GM23338 (cell line): Measurements from ENCODE around the gene XIRP2. TPM values are rescaled to one million over a fixed set of nuclear protein-coding genes. Genes with fewer than 3 reads are reported as not detected.

Source experiments
- ATAC-seq: fragments of 200-7000 bp; cut with Tn5 transposase; 3 replicates; pipeline ENCODE4 v1.9.1; 2020
- DNase-seq: peaks from one replicate; pipeline ENCODE4 v3.0.0-alpha.2; 2015; ENCODE audit warnings: low spot score
- H2AFZ ChIP-seq: fragments of 200-600 bp; sonication (generic); 2 replicates; pipeline ENCODE4 v1.8.0; 2016; ENCODE audit warnings: antibody characterized with exemption, mild to moderate bottlenecking, moderate library complexity
- H3F3A ChIP-seq: fragments of 200-600 bp; sonication (generic); replicated peaks from 2 replicates; pipeline ENCODE4 v1.8.0; 2017; ENCODE audit warnings: antibody characterized with exemption, mixed run types, low read depth
- H3K27ac ChIP-seq: fragments of 200-600 bp; sonication (generic); 2 replicates; pipeline ENCODE4 v1.6.1; 2016; ENCODE audit warnings: low read depth
- H3K27me3 ChIP-seq: fragments of 200-600 bp; sonication (generic); 2 replicates; pipeline ENCODE4 v1.8.0; 2016; ENCODE audit warnings: mild to moderate bottlenecking, mixed run types, moderate library complexity; ENCODE audit not compliant: insufficient read depth
- H3K36me3 ChIP-seq: fragments of 200-600 bp; sonication (generic); 2 replicates; pipeline ENCODE4 v1.8.0; 2016; ENCODE audit warnings: mild to moderate bottlenecking; ENCODE audit not compliant: insufficient read depth
- H3K4me1 ChIP-seq: fragments of 200-600 bp; sonication (generic); 2 replicates; pipeline ENCODE4 v1.8.0; 2016; ENCODE audit warnings: mild to moderate bottlenecking, moderate library complexity; ENCODE audit not compliant: insufficient read depth
- H3K4me2 ChIP-seq: fragments of 200-600 bp; sonication (generic); 2 replicates; pipeline ENCODE4 v1.7.1; 2017; ENCODE audit warnings: mixed run types
- H3K4me3 ChIP-seq: fragments of 200-600 bp; sonication (generic); 2 replicates; pipeline ENCODE4 v1.6.1; 2016; ENCODE audit warnings: mixed run types
- H3K79me2 ChIP-seq: fragments of 200-600 bp; sonication (generic); replicated peaks from 2 replicates; pipeline ENCODE4 v1.8.0; 2017; ENCODE audit warnings: mild to moderate bottlenecking; ENCODE audit not compliant: insufficient read depth
- H3K9me2 ChIP-seq: fragments of 200-600 bp; sonication (generic); 2 replicates; pipeline ENCODE4 v1.8.0; 2017; ENCODE audit not compliant: insufficient read depth
- H4K20me1 ChIP-seq: fragments of 200-600 bp; sonication (generic); replicated peaks from 2 replicates; pipeline ENCODE4 v1.8.0; 2017; ENCODE audit warnings: mild to moderate bottlenecking; ENCODE audit not compliant: insufficient read depth
- H3K27ac Mint-ChIP-seq: 2 replicates; pipeline ENCODE4 v1.8.0; 2020; ENCODE audit warnings: inconsistent platforms, mild to moderate bottlenecking, moderate library complexity, mixed read lengths
- H3K27me3 Mint-ChIP-seq: 3 replicates; pipeline ENCODE4 v1.8.0; 2022; ENCODE audit warnings: low read depth, mild to moderate bottlenecking, moderate library complexity, mixed read lengths, inconsistent platforms; ENCODE audit not compliant: insufficient read depth, poor library complexity
- H3K36me3 Mint-ChIP-seq: 3 replicates; pipeline ENCODE4 v1.8.0; 2021; ENCODE audit warnings: low read depth, mild to moderate bottlenecking, inconsistent platforms, moderate library complexity, mixed read lengths
- H3K4me1 Mint-ChIP-seq: 3 replicates; pipeline ENCODE4 v1.8.0; 2020; ENCODE audit warnings: mild to moderate bottlenecking, inconsistent platforms, mixed read lengths
- H3K4me3 Mint-ChIP-seq: 3 replicates; pipeline ENCODE4 v1.8.0; 2021; ENCODE audit warnings: moderate library complexity, mild to moderate bottlenecking, inconsistent platforms, mixed read lengths
- H3K9me3 Mint-ChIP-seq: 3 replicates; pipeline ENCODE4 v1.8.0; 2020; ENCODE audit warnings: moderate library complexity, mild to moderate bottlenecking, inconsistent platforms, mixed read lengths
- CREB1 ChIP-seq: fragments of 250-450 bp; sonication (Bioruptor Pico); IDR thresholded peaks from 2 replicates; pipeline ENCODE4 v1.5.0; 2020; ENCODE audit warnings: low read depth, mild to moderate bottlenecking, moderate library complexity
- ETS1 ChIP-seq: IDR thresholded peaks from 2 replicates; pipeline ENCODE4 v1.6.1; 2016; ENCODE audit warnings: antibody characterized with exemption
- EZH2 ChIP-seq: fragments of 200-600 bp; sonication (generic); IDR thresholded peaks from one replicate; pipeline ENCODE4 v1.8.0; 2017; ENCODE audit warnings: antibody characterized with exemption, mild to moderate bottlenecking, low read depth; ENCODE audit not compliant: unreplicated experiment
- EZH2phosphoT487 ChIP-seq: fragments of 200-600 bp; sonication (generic); IDR thresholded peaks from one replicate; pipeline ENCODE4 v1.8.1; 2018; ENCODE audit warnings: antibody characterized with exemption; ENCODE audit not compliant: unreplicated experiment
- JUNB ChIP-seq: IDR thresholded peaks from one replicate; pipeline ENCODE4 v1.6.1; 2016; ENCODE audit warnings: antibody characterized with exemption; ENCODE audit not compliant: unreplicated experiment
- NANOG ChIP-seq: IDR thresholded peaks from 2 replicates; pipeline ENCODE4 v1.6.1; 2016; ENCODE audit warnings: antibody characterized with exemption, borderline replicate concordance
- POLR2AphosphoS5 ChIP-seq: IDR thresholded peaks from 2 replicates; pipeline ENCODE4 v1.6.1; 2016; ENCODE audit warnings: antibody characterized with exemption, low read depth
- STAT1 ChIP-seq: IDR thresholded peaks from one replicate; pipeline ENCODE4 v1.6.1; 2016; ENCODE audit warnings: antibody characterized with exemption; ENCODE audit not compliant: unreplicated experiment
- ZNF114 ChIP-seq: fragments of 250-450 bp; sonication (Bioruptor Pico); IDR thresholded peaks from 2 replicates; pipeline ENCODE4 v1.5.0; 2020; ENCODE audit warnings: mild to moderate bottlenecking, moderate library complexity
- ZNF331 ChIP-seq: fragments of 250-450 bp; sonication (Bioruptor Pico); IDR thresholded peaks from 2 replicates; pipeline ENCODE4 v1.5.0; 2020; ENCODE audit warnings: low read depth, mild to moderate bottlenecking, moderate library complexity
- polyA plus RNA-seq: library from polyadenylated mRNA; unstranded; fragments of >200 nt; fragmentation: Nextera tagmentation; extraction: Ambion mirVana; gene quantifications from 2 replicates; pipeline ENCODE4 v1.2.1, GENCODE V29; 2016
- total RNA-seq: library from RNA; depleted of rRNA; stranded (reverse); fragments of >200 nt; shearing (Covaris generic); gene quantifications from 2 replicates; pipeline ENCODE4 v1.2.3, GENCODE V29; 2014
- TF ChIP-seq, protein P1 (sequence below): IDR thresholded peaks from one replicate; pipeline ENCODE4 v1.6.1; 2018; ENCODE audit warnings: antibody characterized with exemption; ENCODE audit not compliant: unreplicated experiment
- TF ChIP-seq, protein P2 (sequence below), 2 experiments: fragments of 200-600 bp in 1 of 2; sonication (generic) in 1 of 2; conservative IDR thresholded peaks; 2 replicates each; pipeline versions ENCODE4 v1.5.1 to v1.6.1; 2016 to 2017; ENCODE audit warnings: antibody characterized with exemption in 2 of 2, low read depth in 2 of 2, mild to moderate bottlenecking in 2 of 2, moderate library complexity in 1 of 2
- TF ChIP-seq, protein P3 (sequence below): fragments of 250-450 bp; sonication (Bioruptor Pico); IDR thresholded peaks from 2 replicates; pipeline ENCODE4 v1.5.0; 2020; ENCODE audit warnings: mild to moderate bottlenecking, moderate library complexity

XIRP2 gene
- total and polyA plus RNA-seq, 2 experiments from 2014 or later, result 0.17 to 0.31 TPM

- no peaks in the 10 kb centered on the region for H3K9me2 ChIP-seq
- no peaks in the 10 kb centered on the region for H3K27me3 ChIP-seq
- Mint-ChIP-seq H3K9me3 (no peaks in the 10 kb centered on the region), H3K27ac (no peak overlapping the region), H3K27me3 (no peaks in the 10 kb centered on the region), H3K4me1 (peaks cover 7% of the 10 kb centered on the region; the same call in 2 of the 3 replicates), H3K36me3 (no peaks in the 10 kb centered on the region), H3K4me3 (no peak overlapping the region)
- ATAC-seq (no peak), DNase-seq (no peak)
- no peak overlapping the region for H3K27ac ChIP-seq
- H3K4me2 ChIP-seq, result no peak overlapping the region
- no peaks in the 10 kb centered on the region for H3K4me1 ChIP-seq
- H3K36me3 ChIP-seq, result no peaks in the 10 kb centered on the region
- no peak overlapping the region for H2AFZ ChIP-seq
- no peaks in the 10 kb centered on the region for H3F3A ChIP-seq
- TF ChIP-seq ETS1, result no peak
- TF ChIP-seq ZNF114 (CRISPR knock-in tag), result no peak
- no peak for TF ChIP-seq ZNF331 (CRISPR knock-in tag)
- TF ChIP-seq JUNB, result no peak
- no peak for TF ChIP-seq EZH2
- no peak for TF ChIP-seq EZH2phosphoT487
- TF ChIP-seq, protein P1, sequence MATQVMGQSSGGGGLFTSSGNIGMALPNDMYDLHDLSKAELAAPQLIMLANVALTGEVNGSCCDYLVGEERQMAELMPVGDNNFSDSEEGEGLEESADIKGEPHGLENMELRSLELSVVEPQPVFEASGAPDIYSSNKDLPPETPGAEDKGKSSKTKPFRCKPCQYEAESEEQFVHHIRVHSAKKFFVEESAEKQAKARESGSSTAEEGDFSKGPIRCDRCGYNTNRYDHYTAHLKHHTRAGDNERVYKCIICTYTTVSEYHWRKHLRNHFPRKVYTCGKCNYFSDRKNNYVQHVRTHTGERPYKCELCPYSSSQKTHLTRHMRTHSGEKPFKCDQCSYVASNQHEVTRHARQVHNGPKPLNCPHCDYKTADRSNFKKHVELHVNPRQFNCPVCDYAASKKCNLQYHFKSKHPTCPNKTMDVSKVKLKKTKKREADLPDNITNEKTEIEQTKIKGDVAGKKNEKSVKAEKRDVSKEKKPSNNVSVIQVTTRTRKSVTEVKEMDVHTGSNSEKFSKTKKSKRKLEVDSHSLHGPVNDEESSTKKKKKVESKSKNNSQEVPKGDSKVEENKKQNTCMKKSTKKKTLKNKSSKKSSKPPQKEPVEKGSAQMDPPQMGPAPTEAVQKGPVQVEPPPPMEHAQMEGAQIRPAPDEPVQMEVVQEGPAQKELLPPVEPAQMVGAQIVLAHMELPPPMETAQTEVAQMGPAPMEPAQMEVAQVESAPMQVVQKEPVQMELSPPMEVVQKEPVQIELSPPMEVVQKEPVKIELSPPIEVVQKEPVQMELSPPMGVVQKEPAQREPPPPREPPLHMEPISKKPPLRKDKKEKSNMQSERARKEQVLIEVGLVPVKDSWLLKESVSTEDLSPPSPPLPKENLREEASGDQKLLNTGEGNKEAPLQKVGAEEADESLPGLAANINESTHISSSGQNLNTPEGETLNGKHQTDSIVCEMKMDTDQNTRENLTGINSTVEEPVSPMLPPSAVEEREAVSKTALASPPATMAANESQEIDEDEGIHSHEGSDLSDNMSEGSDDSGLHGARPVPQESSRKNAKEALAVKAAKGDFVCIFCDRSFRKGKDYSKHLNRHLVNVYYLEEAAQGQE, result no peak
- TF ChIP-seq, protein P2, sequence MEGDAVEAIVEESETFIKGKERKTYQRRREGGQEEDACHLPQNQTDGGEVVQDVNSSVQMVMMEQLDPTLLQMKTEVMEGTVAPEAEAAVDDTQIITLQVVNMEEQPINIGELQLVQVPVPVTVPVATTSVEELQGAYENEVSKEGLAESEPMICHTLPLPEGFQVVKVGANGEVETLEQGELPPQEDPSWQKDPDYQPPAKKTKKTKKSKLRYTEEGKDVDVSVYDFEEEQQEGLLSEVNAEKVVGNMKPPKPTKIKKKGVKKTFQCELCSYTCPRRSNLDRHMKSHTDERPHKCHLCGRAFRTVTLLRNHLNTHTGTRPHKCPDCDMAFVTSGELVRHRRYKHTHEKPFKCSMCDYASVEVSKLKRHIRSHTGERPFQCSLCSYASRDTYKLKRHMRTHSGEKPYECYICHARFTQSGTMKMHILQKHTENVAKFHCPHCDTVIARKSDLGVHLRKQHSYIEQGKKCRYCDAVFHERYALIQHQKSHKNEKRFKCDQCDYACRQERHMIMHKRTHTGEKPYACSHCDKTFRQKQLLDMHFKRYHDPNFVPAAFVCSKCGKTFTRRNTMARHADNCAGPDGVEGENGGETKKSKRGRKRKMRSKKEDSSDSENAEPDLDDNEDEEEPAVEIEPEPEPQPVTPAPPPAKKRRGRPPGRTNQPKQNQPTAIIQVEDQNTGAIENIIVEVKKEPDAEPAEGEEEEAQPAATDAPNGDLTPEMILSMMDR (conservative IDR thresholded peaks at IDR 0.05; ENCODE audit: low read depth in 2 of 2), result no peak
- TF ChIP-seq, protein P3, sequence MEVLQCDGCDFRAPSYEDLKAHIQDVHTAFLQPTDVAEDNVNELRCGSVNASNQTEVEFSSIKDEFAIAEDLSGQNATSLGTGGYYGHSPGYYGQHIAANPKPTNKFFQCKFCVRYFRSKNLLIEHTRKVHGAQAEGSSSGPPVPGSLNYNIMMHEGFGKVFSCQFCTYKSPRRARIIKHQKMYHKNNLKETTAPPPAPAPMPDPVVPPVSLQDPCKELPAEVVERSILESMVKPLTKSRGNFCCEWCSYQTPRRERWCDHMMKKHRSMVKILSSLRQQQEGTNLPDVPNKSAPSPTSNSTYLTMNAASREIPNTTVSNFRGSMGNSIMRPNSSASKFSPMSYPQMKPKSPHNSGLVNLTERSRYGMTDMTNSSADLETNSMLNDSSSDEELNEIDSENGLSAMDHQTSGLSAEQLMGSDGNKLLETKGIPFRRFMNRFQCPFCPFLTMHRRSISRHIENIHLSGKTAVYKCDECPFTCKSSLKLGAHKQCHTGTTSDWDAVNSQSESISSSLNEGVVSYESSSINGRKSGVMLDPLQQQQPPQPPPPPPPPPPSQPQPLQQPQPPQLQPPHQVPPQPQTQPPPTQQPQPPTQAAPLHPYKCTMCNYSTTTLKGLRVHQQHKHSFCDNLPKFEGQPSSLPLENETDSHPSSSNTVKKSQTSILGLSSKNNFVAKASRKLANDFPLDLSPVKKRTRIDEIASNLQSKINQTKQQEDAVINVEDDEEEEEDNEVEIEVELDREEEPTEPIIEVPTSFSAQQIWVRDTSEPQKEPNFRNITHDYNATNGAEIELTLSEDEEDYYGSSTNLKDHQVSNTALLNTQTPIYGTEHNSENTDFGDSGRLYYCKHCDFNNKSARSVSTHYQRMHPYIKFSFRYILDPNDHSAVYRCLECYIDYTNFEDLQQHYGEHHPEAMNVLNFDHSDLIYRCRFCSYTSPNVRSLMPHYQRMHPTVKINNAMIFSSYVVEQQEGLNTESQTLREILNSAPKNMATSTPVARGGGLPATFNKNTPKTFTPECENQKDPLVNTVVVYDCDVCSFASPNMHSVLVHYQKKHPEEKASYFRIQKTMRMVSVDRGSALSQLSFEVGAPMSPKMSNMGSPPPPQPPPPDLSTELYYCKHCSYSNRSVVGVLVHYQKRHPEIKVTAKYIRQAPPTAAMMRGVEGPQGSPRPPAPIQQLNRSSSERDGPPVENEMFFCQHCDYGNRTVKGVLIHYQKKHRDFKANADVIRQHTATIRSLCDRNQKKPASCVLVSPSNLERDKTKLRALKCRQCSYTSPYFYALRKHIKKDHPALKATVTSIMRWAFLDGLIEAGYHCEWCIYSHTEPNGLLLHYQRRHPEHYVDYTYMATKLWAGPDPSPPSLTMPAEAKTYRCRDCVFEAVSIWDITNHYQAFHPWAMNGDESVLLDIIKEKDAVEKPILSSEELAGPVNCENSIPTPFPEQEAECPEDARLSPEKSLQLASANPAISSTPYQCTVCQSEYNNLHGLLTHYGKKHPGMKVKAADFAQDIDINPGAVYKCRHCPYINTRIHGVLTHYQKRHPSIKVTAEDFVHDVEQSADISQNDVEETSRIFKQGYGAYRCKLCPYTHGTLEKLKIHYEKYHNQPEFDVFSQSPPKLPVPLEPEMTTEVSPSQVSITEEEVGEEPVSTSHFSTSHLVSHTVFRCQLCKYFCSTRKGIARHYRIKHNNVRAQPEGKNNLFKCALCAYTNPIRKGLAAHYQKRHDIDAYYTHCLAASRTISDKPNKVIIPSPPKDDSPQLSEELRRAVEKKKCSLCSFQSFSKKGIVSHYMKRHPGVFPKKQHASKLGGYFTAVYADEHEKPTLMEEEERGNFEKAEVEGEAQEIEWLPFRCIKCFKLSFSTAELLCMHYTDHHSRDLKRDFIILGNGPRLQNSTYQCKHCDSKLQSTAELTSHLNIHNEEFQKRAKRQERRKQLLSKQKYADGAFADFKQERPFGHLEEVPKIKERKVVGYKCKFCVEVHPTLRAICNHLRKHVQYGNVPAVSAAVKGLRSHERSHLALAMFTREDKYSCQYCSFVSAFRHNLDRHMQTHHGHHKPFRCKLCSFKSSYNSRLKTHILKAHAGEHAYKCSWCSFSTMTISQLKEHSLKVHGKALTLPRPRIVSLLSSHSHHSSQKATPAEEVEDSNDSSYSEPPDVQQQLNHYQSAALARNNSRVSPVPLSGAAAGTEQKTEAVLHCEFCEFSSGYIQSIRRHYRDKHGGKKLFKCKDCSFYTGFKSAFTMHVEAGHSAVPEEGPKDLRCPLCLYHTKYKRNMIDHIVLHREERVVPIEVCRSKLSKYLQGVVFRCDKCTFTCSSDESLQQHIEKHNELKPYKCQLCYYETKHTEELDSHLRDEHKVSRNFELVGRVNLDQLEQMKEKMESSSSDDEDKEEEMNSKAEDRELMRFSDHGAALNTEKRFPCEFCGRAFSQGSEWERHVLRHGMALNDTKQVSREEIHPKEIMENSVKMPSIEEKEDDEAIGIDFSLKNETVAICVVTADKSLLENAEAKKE (CRISPR knock-in tag), result no peak
- no peak for TF ChIP-seq CREB1 (CRISPR knock-in tag)
- no peak for TF ChIP-seq STAT1
- no peak for TF ChIP-seq NANOG
- TF ChIP-seq POLR2AphosphoS5, result no peak
- no peak overlapping the region for H3K4me3 ChIP-seq
- no peaks in the 10 kb centered on the region for H4K20me1 ChIP-seq
- no peaks in the 10 kb centered on the region for H3K79me2 ChIP-seq
Observed at GRCh38 chr2:167128130-167128529, 239.8 kb downstream of the XIRP2 start.
